Smooth muscle cell (in vitro differentiated cells): ENCODE data around the gene EFCAB11. TPM values are rescaled to one million over a fixed set of nuclear protein-coding genes. Genes with fewer than 3 reads are reported as not detected.
A peak's percentile ranks its signal among the peaks of the same experiment; 100 is the strongest.

Source experiments
- DNase-seq: peaks from one replicate; lab custom pipeline; 2025; ENCODE audit not compliant: unreplicated experiment; lab: John Stamatoyannopoulos, UW
- H2AFZ ChIP-seq: fragments of 200-600 bp; sonication (generic); 2 replicates; pipeline ENCODE4 v1.6.0; 2016; ENCODE audit warnings: antibody characterized with exemption, low read depth, mild to moderate bottlenecking
- H3F3A ChIP-seq: fragments of 200-600 bp; sonication (generic); 2 replicates; pipeline ENCODE4 v1.6.0; 2017; ENCODE audit warnings: antibody characterized with exemption, low read depth
- H3K27ac ChIP-seq: fragments of 200-600 bp; sonication (generic); 2 replicates; pipeline ENCODE4 v1.5.1; 2016; ENCODE audit warnings: low read depth, mild to moderate bottlenecking
- H3K27me3 ChIP-seq: fragments of 200-600 bp; sonication (generic); 2 replicates; pipeline ENCODE4 v1.6.1; 2016; ENCODE audit warnings: low read depth, mild to moderate bottlenecking
- H3K36me3 ChIP-seq: fragments of 200-600 bp; sonication (generic); 2 replicates; pipeline ENCODE4 v1.5.1; 2016; ENCODE audit warnings: low read depth
- H3K4me1 ChIP-seq: fragments of 200-600 bp; sonication (generic); 2 replicates; pipeline ENCODE4 v1.5.1; 2016; ENCODE audit warnings: low read depth
- H3K4me2 ChIP-seq: fragments of 200-600 bp; sonication (generic); 2 replicates; pipeline ENCODE4 v1.6.0; 2016; ENCODE audit warnings: mild to moderate bottlenecking
- H3K4me3 ChIP-seq: fragments of 200-600 bp; sonication (generic); 2 replicates; pipeline ENCODE4 v1.5.1; 2016; ENCODE audit warnings: mild to moderate bottlenecking
- H3K79me2 ChIP-seq: fragments of 200-600 bp; sonication (generic); 2 replicates; pipeline ENCODE4 v1.6.0; 2016; ENCODE audit warnings: low read depth, mild to moderate bottlenecking
- H3K9ac ChIP-seq: fragments of 200-600 bp; sonication (generic); 2 replicates; pipeline ENCODE4 v1.6.0; 2016; ENCODE audit warnings: low read depth
- H3K9me3 ChIP-seq: fragments of 200-600 bp; sonication (generic); replicated peaks from 2 replicates; pipeline ENCODE4 v1.5.1; 2016; ENCODE audit warnings: low read depth
- H4K20me1 ChIP-seq: fragments of 200-600 bp; sonication (generic); 2 replicates; pipeline ENCODE4 v1.6.0; 2016; ENCODE audit warnings: low read depth
- CTCF ChIP-seq: fragments of 200-600 bp; sonication (generic); IDR thresholded peaks from 2 replicates; pipeline ENCODE4 v1.5.1; 2017; ENCODE audit warnings: borderline replicate concordance, mild to moderate bottlenecking, antibody characterized with exemption; ENCODE audit not compliant: insufficient read depth, poor library complexity, severe bottlenecking
- WGBS: methylation state at CpG from one replicate; pipeline ENCODE4 v1.1.7; 2016; ENCODE audit warnings: low lambda C conversion rate; 5-methylcytosine and 5-hydroxymethylcytosine counted together
- polyA plus RNA-seq: library from polyadenylated mRNA; unstranded; fragments of >200 nt; fragmentation: Nextera tagmentation; extraction: Ambion mirVana; gene quantifications from 2 replicates; pipeline ENCODE4 v1.2.1, GENCODE V29; 2016
- total RNA-seq: library from RNA; depleted of rRNA; stranded (reverse); fragments of >200 nt; gene quantifications from 2 replicates; pipeline ENCODE4 v1.2.3, GENCODE V29; 2014

EFCAB11 gene
- total and polyA plus RNA-seq, 2 experiments from 2014 or later: 3.1 to 9.5 TPM

DNA sequence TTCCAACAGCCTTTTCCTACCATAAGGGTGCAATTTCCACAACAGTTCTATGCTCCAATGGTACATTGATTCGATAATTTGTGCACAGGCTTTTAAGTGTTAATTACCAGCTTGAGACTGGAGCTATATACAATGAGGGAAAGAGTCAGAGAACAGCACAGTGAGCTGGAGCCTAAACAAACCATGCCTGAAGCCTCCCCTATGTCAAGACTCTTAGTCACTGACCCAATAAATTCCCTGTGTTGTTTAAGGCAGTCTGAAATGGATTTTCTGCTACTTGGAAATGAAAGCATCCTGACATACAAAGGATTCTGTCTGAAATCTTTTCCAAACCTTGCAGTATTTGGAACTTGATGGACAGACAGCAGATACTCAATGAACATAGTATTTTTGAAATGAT lies 149.0 kb downstream of the EFCAB11 start:
- Histone ChIP-seq H3K27ac (peak overlapping the region; percentile 58), H3K9ac (no peak overlapping the region), H3K79me2 (no peaks in the 10 kb centered on the region), H2AFZ (no peak overlapping the region), H3F3A (no peaks in the 10 kb centered on the region), H3K4me1 (peaks cover 9% of the 10 kb centered on the region), H3K36me3 (no peaks in the 10 kb centered on the region), H3K4me2 (peak overlapping the region; percentile 47), H3K27me3 (no peaks in the 10 kb centered on the region), H4K20me1 (no peaks in the 10 kb centered on the region), H3K9me3 (no peaks in the 10 kb centered on the region), H3K4me3 (no peak overlapping the region)
- DNase-seq: no peak
- 90% methylated on average over 1 of the region's 1 CpG for WGBS
- TF ChIP-seq CTCF: no peak

- DNase-seq: no peak
- WGBS: 96% methylated on average over 5 of the region's 5 CpGs
- peaks cover 9% of the 10 kb centered on the region for H3K4me1 ChIP-seq
Observed at GRCh38 chr14:89803542-89803941, 151.0 kb downstream of the EFCAB11 start.

GRCh38 chr14:89801136-89801535 lies 153.4 kb downstream of the EFCAB11 start:
- H3K9me3 ChIP-seq: no peaks in the 10 kb centered on the region
- DNase-seq: no peak
- TF ChIP-seq CTCF: no peak
- no peaks in the 10 kb centered on the region for H3K36me3 ChIP-seq
- H3K4me1 ChIP-seq: peaks cover 9% of the 10 kb centered on the region
- H3K27me3 ChIP-seq: no peaks in the 10 kb centered on the region
- no peak overlapping the region for H3K4me3 ChIP-seq
- H3K9ac ChIP-seq: no peak overlapping the region
- H4K20me1 ChIP-seq: no peaks in the 10 kb centered on the region
- WGBS: 77% methylated on average over 3 of the region's 3 CpGs
- H3K27ac ChIP-seq: no peak overlapping the region
- H3K79me2 ChIP-seq: no peaks in the 10 kb centered on the region
- H3F3A ChIP-seq: no peaks in the 10 kb centered on the region
- no peak overlapping the region for H3K4me2 ChIP-seq
- H2AFZ ChIP-seq: no peak overlapping the region

More at GRCh38 chr14:89803542-89803941, 151.0 kb downstream of the EFCAB11 start:
- no peaks in the 10 kb centered on the region for H3K27me3 ChIP-seq
- no peaks in the 10 kb centered on the region for H3K79me2 ChIP-seq
- H3K9me3 ChIP-seq: no peaks in the 10 kb centered on the region
- H3K27ac ChIP-seq: no peak overlapping the region
- H3F3A ChIP-seq: no peaks in the 10 kb centered on the region
- H2AFZ ChIP-seq: no peak overlapping the region
- no peak overlapping the region for H3K9ac ChIP-seq
- no peaks in the 10 kb centered on the region for H4K20me1 ChIP-seq
- no peak overlapping the region for H3K4me2 ChIP-seq
- TF ChIP-seq CTCF: no peak
- H3K36me3 ChIP-seq: no peaks in the 10 kb centered on the region
- H3K4me3 ChIP-seq: no peak overlapping the region

DNA sequence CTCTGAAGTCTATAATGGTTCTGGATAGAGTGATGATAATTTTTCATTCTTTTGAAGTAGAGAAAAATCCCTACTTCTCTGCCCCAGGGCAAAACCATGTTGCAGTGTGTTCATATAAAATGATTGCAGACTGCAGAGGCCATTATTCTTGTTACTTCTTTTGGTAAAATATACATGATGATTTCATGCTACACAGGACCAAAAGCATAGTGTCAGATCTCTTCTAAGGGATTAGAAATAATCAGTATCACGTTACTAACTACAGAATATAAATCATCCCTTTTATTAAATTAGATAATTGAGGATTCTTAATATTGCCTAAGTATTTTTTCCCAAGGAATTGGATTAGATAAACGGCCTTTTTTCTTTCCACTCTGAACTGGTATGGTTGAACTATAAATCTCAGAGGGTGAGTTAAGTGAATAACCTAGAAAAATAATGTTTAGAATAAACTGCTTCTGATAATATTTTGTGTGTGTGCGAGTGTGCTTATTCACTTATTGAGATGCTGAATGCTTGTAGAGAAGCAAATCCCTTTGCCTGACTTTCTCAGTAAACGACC lies 156.2 kb downstream of the EFCAB11 start:
- Histone ChIP-seq H3K4me1 (no peaks in the 10 kb centered on the region), H3K27me3 (no peaks in the 10 kb centered on the region), H2AFZ (no peak overlapping the region), H3K79me2 (no peaks in the 10 kb centered on the region), H3K27ac (no peak overlapping the region), H3F3A (no peaks in the 10 kb centered on the region), H3K9me3 (no peaks in the 10 kb centered on the region), H3K9ac (no peak overlapping the region), H4K20me1 (no peaks in the 10 kb centered on the region), H3K4me3 (no peak overlapping the region), H3K36me3 (no peaks in the 10 kb centered on the region), H3K4me2 (no peak overlapping the region)
- DNase-seq: no peak
- WGBS: 78% methylated on average over 4 of the region's 4 CpGs
- no peak for TF ChIP-seq CTCF
